Measurements from ENCODE around the gene SH2D1B. TPM values are rescaled to one million over a fixed set of nuclear protein-coding genes. Genes with fewer than 3 reads are reported as not detected.

SH2D1B gene
- total RNA-seq, 4 donors from 2014 or later, result not detected

DNA sequence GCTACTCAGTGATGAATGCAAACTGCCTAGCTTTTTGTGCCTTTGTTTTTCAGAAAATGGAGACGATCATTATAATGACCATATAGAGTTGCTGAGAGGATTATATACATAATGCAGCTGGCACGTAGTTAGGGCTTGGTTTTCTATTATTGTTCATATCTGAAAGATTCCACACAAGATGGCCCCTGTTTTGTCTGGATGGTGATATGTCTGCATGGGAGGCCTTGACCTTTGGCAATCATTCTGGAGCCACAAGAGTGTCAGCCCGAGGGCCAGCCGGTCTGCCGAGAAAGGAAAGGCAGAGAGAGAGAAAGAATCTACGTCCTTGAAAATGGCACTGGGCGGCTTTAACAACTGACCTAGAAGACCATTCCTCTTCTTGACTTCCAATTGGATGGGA lies 5.7 kb upstream of the SH2D1B start:
- Histone ChIP-seq H3K27ac (no peak overlapping the region), H3K4me1 (no peaks in the 10 kb centered on the region), H3K27me3 (no peaks in the 10 kb centered on the region), H3K4me3 (no peak overlapping the region), H3K36me3 (no peaks in the 10 kb centered on the region), H3K9me3 (no peaks in the 10 kb centered on the region)
- no peak for DNase-seq (ENCODE audit: low spot score in 2 of 2)
- 81 to 82% methylated on average over 7 of the region's 7 CpGs for WGBS, 2 donors
- TF ChIP-seq, protein P1, sequence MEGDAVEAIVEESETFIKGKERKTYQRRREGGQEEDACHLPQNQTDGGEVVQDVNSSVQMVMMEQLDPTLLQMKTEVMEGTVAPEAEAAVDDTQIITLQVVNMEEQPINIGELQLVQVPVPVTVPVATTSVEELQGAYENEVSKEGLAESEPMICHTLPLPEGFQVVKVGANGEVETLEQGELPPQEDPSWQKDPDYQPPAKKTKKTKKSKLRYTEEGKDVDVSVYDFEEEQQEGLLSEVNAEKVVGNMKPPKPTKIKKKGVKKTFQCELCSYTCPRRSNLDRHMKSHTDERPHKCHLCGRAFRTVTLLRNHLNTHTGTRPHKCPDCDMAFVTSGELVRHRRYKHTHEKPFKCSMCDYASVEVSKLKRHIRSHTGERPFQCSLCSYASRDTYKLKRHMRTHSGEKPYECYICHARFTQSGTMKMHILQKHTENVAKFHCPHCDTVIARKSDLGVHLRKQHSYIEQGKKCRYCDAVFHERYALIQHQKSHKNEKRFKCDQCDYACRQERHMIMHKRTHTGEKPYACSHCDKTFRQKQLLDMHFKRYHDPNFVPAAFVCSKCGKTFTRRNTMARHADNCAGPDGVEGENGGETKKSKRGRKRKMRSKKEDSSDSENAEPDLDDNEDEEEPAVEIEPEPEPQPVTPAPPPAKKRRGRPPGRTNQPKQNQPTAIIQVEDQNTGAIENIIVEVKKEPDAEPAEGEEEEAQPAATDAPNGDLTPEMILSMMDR (IDR thresholded peaks at IDR 0.05), result no peak
- TF ChIP-seq EP300 (IDR thresholded peaks at IDR 0.05) (no peak), POLR2A (IDR thresholded peaks at IDR 0.05) (no peak)

DNA sequence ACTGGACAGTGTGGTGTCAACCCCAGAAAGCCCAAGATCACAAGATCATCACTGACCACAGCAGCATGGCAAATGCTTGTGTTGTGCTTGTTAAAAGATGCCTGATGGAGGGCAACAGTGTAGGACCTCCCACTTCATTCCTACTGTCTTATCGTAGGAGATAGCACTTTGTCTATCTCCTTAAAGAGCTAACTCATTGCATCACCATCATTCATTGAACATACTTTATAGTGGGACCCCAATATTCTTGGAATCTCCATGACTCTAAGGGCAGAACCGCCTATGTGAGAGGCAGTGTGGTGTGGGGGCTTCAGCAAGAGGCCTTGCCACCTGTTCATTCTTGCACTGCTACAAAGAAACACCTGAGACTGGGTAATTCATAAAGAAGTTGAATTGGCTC lies 5.0 kb upstream of the SH2D1B start:
- Histone ChIP-seq H3K4me1 (no peaks in the 10 kb centered on the region), H3K27me3 (no peaks in the 10 kb centered on the region), H3K9me3 (no peaks in the 10 kb centered on the region), H3K27ac (no peak overlapping the region), H3K36me3 (no peaks in the 10 kb centered on the region), H3K4me3 (no peak overlapping the region)
- DNase-seq (ENCODE audit: low spot score in 2 of 2), result no peak
- 88 to 90% methylated on average over 2 of the region's 2 CpGs for WGBS, 2 donors
- TF ChIP-seq EP300 (IDR thresholded peaks at IDR 0.05), result no peak
- TF ChIP-seq, protein P1 (IDR thresholded peaks at IDR 0.05), result no peak
- TF ChIP-seq POLR2A (IDR thresholded peaks at IDR 0.05), result no peak

- H3K36me3 ChIP-seq, result no peaks in the 10 kb centered on the region
- H3K9me3 ChIP-seq, result no peaks in the 10 kb centered on the region
- H3K4me1 ChIP-seq, result no peaks in the 10 kb centered on the region
- no peak overlapping the region for H3K27ac ChIP-seq
- no peak for DNase-seq (ENCODE audit: low spot score in 2 of 2)
- H3K27me3 ChIP-seq, result no peaks in the 10 kb centered on the region
- H3K4me3 ChIP-seq, result no peak overlapping the region
- no peak for TF ChIP-seq EP300 (IDR thresholded peaks at IDR 0.05)
- no peak for TF ChIP-seq POLR2A (IDR thresholded peaks at IDR 0.05)
- TF ChIP-seq, protein P1 (IDR thresholded peaks at IDR 0.05), result no peak
Observed at GRCh38 chr1:162416215-162416614, 4.3 kb upstream of the SH2D1B start.

GRCh38 chr1:162407539-162407938 lies 4.4 kb downstream of the SH2D1B start:
- Histone ChIP-seq H3K27me3 (no peaks in the 10 kb centered on the region), H3K4me3 (no peak overlapping the region), H3K9me3 (no peaks in the 10 kb centered on the region), H3K27ac (no peak overlapping the region), H3K4me1 (peaks cover 0 to 11% (median 5%) of the 10 kb centered on the region in 4 donors), H3K36me3 (no peaks in the 10 kb centered on the region)
- WGBS, 2 donors, result 95 to 96% methylated on average over 1 of the region's 1 CpG
- TF ChIP-seq, protein P1 (IDR thresholded peaks at IDR 0.05), result no peak
- TF ChIP-seq POLR2A (IDR thresholded peaks at IDR 0.05) (no peak), EP300 (IDR thresholded peaks at IDR 0.05) (no peak)
- no peak for DNase-seq (ENCODE audit: low spot score in 2 of 2)

GRCh38 chr1:162406811-162407210 lies 5.1 kb downstream of the SH2D1B start:
- H3K4me1 ChIP-seq, result peaks cover 0 to 11% (median 5%) of the 10 kb centered on the region in 4 donors
- H3K36me3 ChIP-seq, result no peaks in the 10 kb centered on the region
- no peaks in the 10 kb centered on the region for H3K27me3 ChIP-seq
- DNase-seq (ENCODE audit: low spot score in 2 of 2), result no peak
- TF ChIP-seq, protein P1 (IDR thresholded peaks at IDR 0.05), result no peak
- no peak for TF ChIP-seq EP300 (IDR thresholded peaks at IDR 0.05)
- TF ChIP-seq POLR2A (IDR thresholded peaks at IDR 0.05), result no peak
- WGBS, 2 donors, result 84% methylated on average over 2 of the region's 2 CpGs
- H3K4me3 ChIP-seq, result no peak overlapping the region
- no peak overlapping the region for H3K27ac ChIP-seq
- no peaks in the 10 kb centered on the region for H3K9me3 ChIP-seq

Data from tibial nerve (tissue), 4 donors.